Astrocyte (in vitro differentiated cells and primary cell): ENCODE measurements around the gene NAALADL2. TPM values are rescaled to one million over a fixed set of nuclear protein-coding genes. Genes with fewer than 3 reads are reported as not detected.

Experiments
- DNase-seq: peaks from one replicate; pipeline ENCODE4 v3.0.0-alpha.2; 2010; ENCODE audit warnings: low read depth
- FAIRE-seq: peaks from 2 replicates; lab custom pipeline; 2011; peaks lifted over from hg19 to GRCh38; lab: Jason Lieb, UNC
- H2AFZ ChIP-seq: 2 replicates; pipeline ENCODE4 v1.6.0; 2012; ENCODE audit warnings: low read depth, low read length, inconsistent platforms
- H3K27ac ChIP-seq: 2 replicates; pipeline ENCODE4 v1.5.1; 2011; ENCODE audit warnings: low read depth, low read length, inconsistent platforms
- H3K27me3 ChIP-seq: 2 replicates; pipeline ENCODE4 v1.6.0; 2011; ENCODE audit warnings: low read length, inconsistent platforms; ENCODE audit not compliant: insufficient read depth
- H3K36me3 ChIP-seq: 2 replicates; pipeline ENCODE4 v1.5.1; 2011; ENCODE audit warnings: low read length, inconsistent platforms; ENCODE audit not compliant: insufficient read depth
- H3K4me1 ChIP-seq: 2 replicates; pipeline ENCODE4 v1.5.1; 2011; ENCODE audit warnings: low read length, inconsistent platforms; ENCODE audit not compliant: insufficient read depth
- H3K4me2 ChIP-seq: 2 replicates; pipeline ENCODE4 v1.6.0; 2012; ENCODE audit warnings: low read length, inconsistent platforms
- H3K4me3 ChIP-seq: 2 replicates; pipeline ENCODE4 v1.5.1; 2011; ENCODE audit warnings: low read depth, mild to moderate bottlenecking, low read length, inconsistent platforms; ENCODE audit not compliant: insufficient read depth
- H3K79me2 ChIP-seq: 2 replicates; pipeline ENCODE4 v1.6.0; 2012; ENCODE audit warnings: mild to moderate bottlenecking, low read length, inconsistent platforms; ENCODE audit not compliant: insufficient read depth
- H3K9ac ChIP-seq: 2 replicates; pipeline ENCODE4 v1.6.0; 2012; ENCODE audit warnings: mild to moderate bottlenecking, low read length, inconsistent platforms
- H3K9me3 ChIP-seq: 2 replicates; pipeline ENCODE4 v1.5.1; 2012; ENCODE audit warnings: low read depth, mild to moderate bottlenecking, low read length, inconsistent platforms; ENCODE audit not compliant: insufficient read depth
- H4K20me1 ChIP-seq: 2 replicates; pipeline ENCODE4 v1.6.0; 2012; ENCODE audit warnings: low read length, inconsistent platforms; ENCODE audit not compliant: insufficient read depth
- H3K27ac Mint-ChIP-seq: one replicate; pipeline ENCODE4 v1.8.0; 2021; ENCODE audit warnings: mild to moderate bottlenecking, mixed read lengths; ENCODE audit not compliant: unreplicated experiment
- H3K27me3 Mint-ChIP-seq: one replicate; pipeline ENCODE4 v1.8.0; 2021; ENCODE audit warnings: low read depth, mixed read lengths; ENCODE audit not compliant: unreplicated experiment
- H3K36me3 Mint-ChIP-seq: one replicate; pipeline ENCODE4 v1.8.0; 2021; ENCODE audit warnings: low read depth, mixed read lengths; ENCODE audit not compliant: unreplicated experiment
- H3K4me1 Mint-ChIP-seq: one replicate; pipeline ENCODE4 v1.8.0; 2021; ENCODE audit warnings: low read depth, mixed read lengths; ENCODE audit not compliant: unreplicated experiment
- H3K4me3 Mint-ChIP-seq: one replicate; pipeline ENCODE4 v1.8.0; 2021; ENCODE audit warnings: mild to moderate bottlenecking, moderate library complexity, mixed read lengths; ENCODE audit not compliant: unreplicated experiment
- H3K9me3 Mint-ChIP-seq: one replicate; pipeline ENCODE4 v1.8.0; 2021; ENCODE audit warnings: mild to moderate bottlenecking, mixed read lengths; ENCODE audit not compliant: unreplicated experiment
- EZH2 ChIP-seq: IDR thresholded peaks from 2 replicates; pipeline ENCODE4 v1.6.1; 2012; ENCODE audit warnings: mild to moderate bottlenecking, low read length, inconsistent platforms; ENCODE audit not compliant: insufficient read depth
- total RNA-seq: library from RNA; stranded (reverse); gene quantifications from 2 replicates; pipeline ENCODE4 v1.2.1, GENCODE V29; 2021
- TF ChIP-seq, protein P1 (sequence below): IDR thresholded peaks from 2 replicates; pipeline ENCODE4 v1.5.1; 2011; ENCODE audit warnings: low read depth, mild to moderate bottlenecking, inconsistent platforms, low read length, moderate library complexity; ENCODE audit not compliant: insufficient read depth

Gene NAALADL2
- total RNA-seq, 1 donor from 2014 or later, result 2.7 TPM

DNA sequence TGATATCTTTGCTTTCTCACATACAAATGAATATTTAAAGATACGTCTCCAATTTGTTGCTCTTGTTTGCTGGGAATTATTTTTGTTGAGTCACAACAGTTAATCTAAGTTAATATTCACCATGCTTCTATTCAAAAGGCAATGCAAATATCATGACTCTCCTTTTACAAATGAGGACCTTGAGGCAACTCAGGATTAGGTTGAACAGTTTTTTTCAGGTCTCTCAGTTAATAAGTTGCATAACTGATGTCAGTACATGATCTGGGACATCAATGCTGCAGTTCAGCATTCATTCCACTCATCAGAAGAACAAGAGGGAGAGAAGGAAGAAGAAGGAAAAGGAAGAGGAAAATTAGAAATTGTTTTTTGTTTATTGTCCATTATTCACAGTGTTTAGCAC, 781 bp upstream of the NAALADL2 start:
- H3K79me2 ChIP-seq, result no peaks in the 10 kb centered on the region
- H3K4me3 Mint-ChIP-seq, result no peak overlapping the region
- H3K27ac ChIP-seq, result no peak overlapping the region
- no peaks in the 10 kb centered on the region for H3K9me3 ChIP-seq
- H2AFZ ChIP-seq, result no peak overlapping the region
- H3K9me3 Mint-ChIP-seq, result no peaks in the 10 kb centered on the region
- no peak overlapping the region for H3K4me2 ChIP-seq
- no peaks in the 10 kb centered on the region for H4K20me1 ChIP-seq
- no peak overlapping the region for H3K9ac ChIP-seq
- FAIRE-seq (no peak), DNase-seq (no peak)
- no peaks in the 10 kb centered on the region for H3K36me3 Mint-ChIP-seq
- no peaks in the 10 kb centered on the region for H3K36me3 ChIP-seq
- TF ChIP-seq EZH2, result no peak
- TF ChIP-seq, protein P1, sequence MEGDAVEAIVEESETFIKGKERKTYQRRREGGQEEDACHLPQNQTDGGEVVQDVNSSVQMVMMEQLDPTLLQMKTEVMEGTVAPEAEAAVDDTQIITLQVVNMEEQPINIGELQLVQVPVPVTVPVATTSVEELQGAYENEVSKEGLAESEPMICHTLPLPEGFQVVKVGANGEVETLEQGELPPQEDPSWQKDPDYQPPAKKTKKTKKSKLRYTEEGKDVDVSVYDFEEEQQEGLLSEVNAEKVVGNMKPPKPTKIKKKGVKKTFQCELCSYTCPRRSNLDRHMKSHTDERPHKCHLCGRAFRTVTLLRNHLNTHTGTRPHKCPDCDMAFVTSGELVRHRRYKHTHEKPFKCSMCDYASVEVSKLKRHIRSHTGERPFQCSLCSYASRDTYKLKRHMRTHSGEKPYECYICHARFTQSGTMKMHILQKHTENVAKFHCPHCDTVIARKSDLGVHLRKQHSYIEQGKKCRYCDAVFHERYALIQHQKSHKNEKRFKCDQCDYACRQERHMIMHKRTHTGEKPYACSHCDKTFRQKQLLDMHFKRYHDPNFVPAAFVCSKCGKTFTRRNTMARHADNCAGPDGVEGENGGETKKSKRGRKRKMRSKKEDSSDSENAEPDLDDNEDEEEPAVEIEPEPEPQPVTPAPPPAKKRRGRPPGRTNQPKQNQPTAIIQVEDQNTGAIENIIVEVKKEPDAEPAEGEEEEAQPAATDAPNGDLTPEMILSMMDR, result no peak
- peaks cover 6% of the 10 kb centered on the region for H3K4me1 Mint-ChIP-seq
- H3K4me3 ChIP-seq, result no peak overlapping the region
- no peaks in the 10 kb centered on the region for H3K27me3 Mint-ChIP-seq
- H3K27ac Mint-ChIP-seq, result no peak overlapping the region
- no peaks in the 10 kb centered on the region for H3K27me3 ChIP-seq
- H3K4me1 ChIP-seq, result no peaks in the 10 kb centered on the region

- Histone ChIP-seq H3K4me3 (no peak overlapping the region), H3K9me3 (no peaks in the 10 kb centered on the region), H3K27ac (no peak overlapping the region), H3K9ac (no peak overlapping the region), H3K4me2 (no peak overlapping the region), H2AFZ (no peak overlapping the region), H3K36me3 (no peaks in the 10 kb centered on the region), H3K79me2 (no peaks in the 10 kb centered on the region), H3K27me3 (no peaks in the 10 kb centered on the region), H3K4me1 (no peaks in the 10 kb centered on the region), H4K20me1 (no peaks in the 10 kb centered on the region)
- Mint-ChIP-seq H3K36me3 (no peaks in the 10 kb centered on the region), H3K4me3 (no peak overlapping the region), H3K27ac (no peak overlapping the region), H3K9me3 (no peaks in the 10 kb centered on the region), H3K4me1 (peaks cover 6% of the 10 kb centered on the region), H3K27me3 (no peaks in the 10 kb centered on the region)
- FAIRE-seq, result no peak
- TF ChIP-seq, protein P1, result no peak
- TF ChIP-seq EZH2, result no peak
- no peak for DNase-seq
Observed at GRCh38 chr3:174859756-174860155, 622 bp downstream of the NAALADL2 start.

GRCh38 chr3:174862101-174862500, 3.0 kb downstream of the NAALADL2 start:
- no peak for DNase-seq

More at GRCh38 chr3:174862101-174862500, 3.0 kb downstream of the NAALADL2 start:
- Histone ChIP-seq H4K20me1 (no peaks in the 10 kb centered on the region), H3K4me2 (no peak overlapping the region), H3K79me2 (no peaks in the 10 kb centered on the region), H3K9me3 (no peaks in the 10 kb centered on the region), H3K4me1 (no peaks in the 10 kb centered on the region), H2AFZ (no peak overlapping the region), H3K4me3 (no peak overlapping the region), H3K27me3 (no peaks in the 10 kb centered on the region), H3K36me3 (no peaks in the 10 kb centered on the region), H3K9ac (no peak overlapping the region), H3K27ac (no peak overlapping the region)
- H3K9me3 Mint-ChIP-seq, result no peaks in the 10 kb centered on the region
- H3K27me3 Mint-ChIP-seq, result no peaks in the 10 kb centered on the region
- H3K4me1 Mint-ChIP-seq, result peaks cover 6% of the 10 kb centered on the region
- FAIRE-seq, result no peak
- H3K36me3 Mint-ChIP-seq, result no peaks in the 10 kb centered on the region
- no peak overlapping the region for H3K27ac Mint-ChIP-seq
- TF ChIP-seq EZH2, result no peak
- H3K4me3 Mint-ChIP-seq, result no peak overlapping the region
